Immature natural killer cell (primary cell): ENCODE results near the gene PROKR1. TPM values are rescaled to one million over a fixed set of nuclear protein-coding genes. Genes with fewer than 3 reads are reported as not detected.

Experiments used
- DNase-seq, 3 donors: peaks; one replicate each; pipeline ENCODE4 v3.0.0; 2022; ENCODE audit warnings: mixed read lengths in 1 of 3
- H3K27ac Mint-ChIP-seq, 6 donors: one replicate each; pipeline ENCODE4 v1.8.0; 2020; ENCODE audit warnings: mixed read lengths in 6 of 6, mild to moderate bottlenecking in 5 of 6, inconsistent platforms in 4 of 6, moderate library complexity in 3 of 6
- H3K27me3 Mint-ChIP-seq, 3 donors: one replicate each; pipeline ENCODE4 v1.8.0; 2020 to 2021; ENCODE audit warnings: low read depth in 3 of 3, mild to moderate bottlenecking in 3 of 3, mixed read lengths in 3 of 3, moderate library complexity in 3 of 3, inconsistent platforms in 1 of 3
- H3K36me3 Mint-ChIP-seq, 3 donors: one replicate each; pipeline ENCODE4 v1.8.0; 2020; ENCODE audit warnings: mixed read lengths in 3 of 3, inconsistent platforms in 2 of 3, mild to moderate bottlenecking in 2 of 3
- H3K4me1 Mint-ChIP-seq, 2 donors: one replicate each; pipeline ENCODE4 v1.8.0; 2020; ENCODE audit warnings: inconsistent platforms in 2 of 2, mild to moderate bottlenecking in 2 of 2, mixed read lengths in 2 of 2, moderate library complexity in 1 of 2
- H3K4me3 Mint-ChIP-seq, 5 donors: one replicate each; pipeline ENCODE4 v1.8.0; 2020; ENCODE audit warnings: mild to moderate bottlenecking in 5 of 5, mixed read lengths in 5 of 5, inconsistent platforms in 3 of 5, moderate library complexity in 3 of 5
- H3K9me3 Mint-ChIP-seq, 6 donors: one replicate each; pipeline ENCODE4 v1.8.0; 2020; ENCODE audit warnings: mild to moderate bottlenecking in 6 of 6, mixed read lengths in 6 of 6, inconsistent platforms in 4 of 6, moderate library complexity in 3 of 6
- polyA plus RNA-seq, 3 donors: library from polyadenylated mRNA; unstranded; fragments of 300-500 nt; fragmentation: Illumina TruSeq; gene quantifications; one replicate each; pipeline ENCODE4 v1.2.3, GENCODE V29; 2021

Gene PROKR1
- polyA plus RNA-seq, 3 donors from 2014 or later, result not detected

DNA sequence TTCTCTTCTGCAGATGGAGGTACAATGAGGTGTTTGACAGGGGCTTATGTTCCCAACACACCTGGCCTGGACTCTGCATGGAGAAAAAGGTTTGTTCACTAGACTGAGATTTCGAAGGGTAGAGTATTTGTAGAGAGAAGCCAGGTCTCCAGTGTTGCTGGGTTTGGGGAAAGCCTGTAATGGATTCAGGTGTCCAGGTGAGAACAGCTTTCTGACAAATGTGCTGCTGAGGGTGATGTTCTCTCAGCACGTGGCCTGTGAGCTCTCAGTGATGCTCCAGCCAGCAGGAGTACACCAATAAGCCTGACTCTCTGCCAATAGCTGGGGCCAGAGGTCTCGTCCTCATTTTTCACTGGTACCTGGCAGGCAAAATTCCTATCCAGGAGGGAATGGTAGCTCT, 47.5 kb downstream of the PROKR1 start:
- H3K27me3 Mint-ChIP-seq, result peaks cover 2 to 6% (median 4%) of the 10 kb centered on the region in 3 donors
- peaks cover 0 to 6% (median 0%) of the 10 kb centered on the region in 3 donors for H3K36me3 Mint-ChIP-seq
- H3K9me3 Mint-ChIP-seq, result no peaks in the 10 kb centered on the region
- no peak overlapping the region for H3K4me3 Mint-ChIP-seq
- DNase-seq, result no peak
- H3K27ac Mint-ChIP-seq, result no peak overlapping the region
- peaks cover 1 to 5% of the 10 kb centered on the region in 2 donors for H3K4me1 Mint-ChIP-seq

DNA sequence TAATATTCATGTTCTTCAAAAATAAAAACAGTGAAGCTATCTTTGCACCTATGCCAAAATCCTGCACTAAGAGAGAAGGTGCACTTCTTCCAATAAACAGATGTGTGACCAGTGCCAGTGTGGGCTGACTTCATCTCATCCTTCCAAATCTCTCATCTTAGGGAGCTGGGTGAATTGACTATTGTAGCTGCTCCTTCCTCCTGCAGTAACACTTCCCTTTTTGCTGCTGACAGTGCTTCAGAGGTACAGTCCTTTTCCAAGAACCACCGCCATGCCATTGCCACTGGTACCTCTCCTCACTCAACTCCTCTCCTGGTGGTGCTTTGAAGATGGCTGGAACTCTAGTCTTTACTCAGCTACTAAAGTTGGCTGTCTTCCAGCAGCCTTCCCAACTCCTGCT, 49.1 kb downstream of the PROKR1 start:
- no peaks in the 10 kb centered on the region for H3K9me3 Mint-ChIP-seq

DNA sequence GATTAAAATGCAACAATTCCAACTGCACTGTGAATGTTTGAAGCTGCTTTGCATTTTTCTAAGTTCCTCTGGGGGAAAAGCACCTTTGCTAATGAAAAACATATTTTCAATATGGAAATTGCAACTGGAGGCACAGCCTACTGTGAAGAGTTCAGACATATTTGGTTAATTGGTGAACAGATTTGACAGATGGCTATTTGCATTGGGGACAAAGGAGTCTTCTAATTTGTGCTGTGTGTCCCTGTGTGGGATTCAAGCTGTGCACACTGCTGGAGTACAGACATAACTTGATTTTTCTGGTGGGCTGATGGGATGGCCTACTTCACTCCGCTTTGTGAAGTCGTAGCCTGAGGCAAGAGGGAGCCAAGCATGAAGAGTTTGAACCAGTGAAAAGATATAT, 50.6 kb downstream of the PROKR1 start:
- DNase-seq, result no peak
- H3K36me3 Mint-ChIP-seq, result peaks cover 0 to 6% (median 0%) of the 10 kb centered on the region in 3 donors
- H3K4me3 Mint-ChIP-seq, result no peak overlapping the region
- H3K27me3 Mint-ChIP-seq, result peaks cover 4 to 12% (median 4%) of the 10 kb centered on the region in 3 donors
- H3K4me1 Mint-ChIP-seq, result peaks cover 1 to 5% of the 10 kb centered on the region in 2 donors
- no peaks in the 10 kb centered on the region for H3K9me3 Mint-ChIP-seq
- no peak overlapping the region for H3K27ac Mint-ChIP-seq

More for the DNA sequence above, 49.1 kb downstream of the PROKR1 start:
- no peak overlapping the region for H3K27ac Mint-ChIP-seq
- H3K36me3 Mint-ChIP-seq, result peaks cover 0 to 6% (median 0%) of the 10 kb centered on the region in 3 donors
- peaks cover 1 to 5% of the 10 kb centered on the region in 2 donors for H3K4me1 Mint-ChIP-seq
- H3K4me3 Mint-ChIP-seq, result no peak overlapping the region
- H3K27me3 Mint-ChIP-seq, result peaks cover 4 to 7% (median 6%) of the 10 kb centered on the region in 3 donors
- no peak for DNase-seq

- Mint-ChIP-seq H3K36me3 (peaks cover 0 to 6% (median 0%) of the 10 kb centered on the region in 3 donors), H3K9me3 (peaks cover 0 to 6% (median 3%) of the 10 kb centered on the region in 6 donors), H3K27me3 (peaks cover 8 to 17% (median 10%) of the 10 kb centered on the region in 3 donors), H3K4me3 (no peak overlapping the region), H3K27ac (no peak overlapping the region), H3K4me1 (no peaks in the 10 kb centered on the region)
- DNase-seq, result no peak
These were observed 52.6 kb downstream of the PROKR1 start for GRCh38 chr2:68695971-68696370.

DNA sequence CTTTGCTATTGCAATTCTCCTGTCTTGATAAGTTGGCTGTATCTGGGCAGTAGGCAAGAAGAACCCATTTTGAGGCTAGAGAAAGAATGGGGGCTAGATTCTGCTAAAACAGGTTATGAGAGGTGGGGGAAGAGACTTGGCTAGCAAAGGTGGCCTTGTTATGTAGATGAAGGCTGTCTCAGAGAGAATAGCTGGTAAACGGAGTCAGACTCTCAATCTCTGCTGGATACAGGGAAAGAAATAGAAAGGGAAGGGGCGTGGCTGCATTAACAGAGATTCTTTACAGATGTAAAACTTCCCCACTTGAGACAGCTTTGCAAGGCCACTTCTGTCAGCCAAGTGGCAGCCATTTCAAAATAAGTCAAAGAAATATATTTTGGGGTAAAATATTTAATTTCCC, 53.2 kb downstream of the PROKR1 start:
- Mint-ChIP-seq H3K36me3 (peaks cover 0 to 4% (median 0%) of the 10 kb centered on the region in 3 donors), H3K4me1 (no peaks in the 10 kb centered on the region), H3K4me3 (no peak overlapping the region), H3K27ac (no peak overlapping the region), H3K27me3 (peaks cover 8 to 17% (median 10%) of the 10 kb centered on the region in 3 donors), H3K9me3 (peaks cover 0 to 6% (median 3%) of the 10 kb centered on the region in 6 donors)
- DNase-seq, result no peak

- H3K4me1 Mint-ChIP-seq, result no peaks in the 10 kb centered on the region
- DNase-seq, result no peak
- H3K36me3 Mint-ChIP-seq, result no peaks in the 10 kb centered on the region
- no peak overlapping the region for H3K4me3 Mint-ChIP-seq
- H3K27ac Mint-ChIP-seq, result no peak overlapping the region
- peaks cover 8 to 24% (median 8%) of the 10 kb centered on the region in 3 donors for H3K27me3 Mint-ChIP-seq
- peaks cover 0 to 6% (median 3%) of the 10 kb centered on the region in 6 donors for H3K9me3 Mint-ChIP-seq
These were observed 55.4 kb downstream of the PROKR1 start for GRCh38 chr2:68698567-68699377.

- Mint-ChIP-seq H3K9me3 (peaks cover 0 to 6% (median 3%) of the 10 kb centered on the region in 6 donors), H3K4me1 (no peaks in the 10 kb centered on the region), H3K27ac (no peak overlapping the region), H3K4me3 (no peak overlapping the region), H3K36me3 (no peaks in the 10 kb centered on the region), H3K27me3 (peaks cover 7 to 25% (median 9%) of the 10 kb centered on the region in 3 donors)
- no peak for DNase-seq
These were observed 57.2 kb downstream of the PROKR1 start for GRCh38 chr2:68700560-68700959.

DNA sequence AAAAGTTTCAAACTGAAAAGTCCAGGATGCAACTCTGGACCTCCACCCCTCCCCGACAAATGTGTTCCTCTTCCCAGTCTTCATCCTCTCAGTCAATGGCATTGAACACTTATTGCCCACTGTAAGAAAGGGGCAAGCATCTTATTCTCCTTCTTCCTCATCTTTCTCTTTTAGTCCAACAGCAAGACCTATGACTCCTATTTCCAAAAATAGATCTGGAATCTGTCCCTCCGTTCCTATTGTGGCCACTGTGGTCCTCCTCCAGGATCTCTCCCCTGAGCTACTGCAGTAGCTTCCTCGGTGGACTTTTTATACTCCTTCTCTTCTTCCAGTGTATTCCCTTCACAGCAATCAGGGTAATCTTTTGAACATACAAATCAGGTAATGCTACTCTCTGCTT, 63.3 kb downstream of the PROKR1 start:
- Mint-ChIP-seq H3K27me3 (peaks cover 2 to 20% (median 12%) of the 10 kb centered on the region in 3 donors), H3K27ac (no peak overlapping the region), H3K36me3 (no peaks in the 10 kb centered on the region), H3K4me1 (no peaks in the 10 kb centered on the region), H3K9me3 (no peaks in the 10 kb centered on the region), H3K4me3 (no peak overlapping the region)
- DNase-seq, result no peak

Other genes with a start within 250 kb of the PROKR1 start
- gene FBXO48, start 176.3 kb upstream of the PROKR1 start, polyA plus RNA-seq, result under 1 TPM in 2 of 3 donors, not detected in 1; 0.28 to 0.39 TPM
- under 1 TPM in 2 of 3 donors, not detected in 1; 0.74 to 0.97 TPM for gene APLF, start 176.0 kb upstream of the PROKR1 start, polyA plus RNA-seq
- gene ARHGAP25, start 91.2 kb downstream of the PROKR1 start, polyA plus RNA-seq, result 100 to 1,000 TPM; 107 to 282 (median 117) TPM
- gene BMP10, start 227.8 kb downstream of the PROKR1 start, polyA plus RNA-seq, result not detected